Measurements from ENCODE around the gene PLCH2. TPM values are rescaled to one million over a fixed set of nuclear protein-coding genes. Genes with fewer than 3 reads are reported as not detected.

PLCH2 gene
- total and polyA plus RNA-seq, 11 donors, result 0.04 to 1.0 (median 0.35) TPM; not detected in 4

GRCh38 chr1:2535981-2536380, 59.9 kb downstream of the PLCH2 start:
- DNase-seq (no peak), ATAC-seq (no peak)
- 82 to 92% (median 82%) methylated on average over 8 to 9 of the region's 9 CpGs for WGBS, 4 donors
- no peak overlapping the region for H3K27ac ChIP-seq
- H3K36me3 ChIP-seq, result no peaks in the 10 kb centered on the region
- TF ChIP-seq POLR2A (IDR thresholded peaks at IDR 0.05), result no peak
- TF ChIP-seq CTCF (IDR thresholded peaks at IDR 0.05), result no peak
- H3K27me3 ChIP-seq, result peaks cover 0 to 37% (median 8%) of the 10 kb centered on the region in 9 donors
- intact Hi-C loops (cut with DNase I), result no loop called here
- H3K4me3 ChIP-seq, result no peak overlapping the region
- H3K4me1 ChIP-seq, result peaks cover 2 to 27% (median 9%) of the 10 kb centered on the region in 12 donors
- no peaks in the 10 kb centered on the region for H3K9me3 ChIP-seq

GRCh38 chr1:2537784-2538115, 61.7 kb downstream of the PLCH2 start:
- peaks cover 0 to 30% (median 9%) of the 10 kb centered on the region in 9 donors for H3K27me3 ChIP-seq
- DNase-seq (no peak), ATAC-seq (no peak)
- intact Hi-C loops (cut with DNase I), result no loop called here
- TF ChIP-seq POLR2A (IDR thresholded peaks at IDR 0.05), result no peak
- TF ChIP-seq CTCF (IDR thresholded peaks at IDR 0.05), result no peak
- no peak overlapping the region for H3K27ac ChIP-seq
- H3K36me3 ChIP-seq, result no peaks in the 10 kb centered on the region
- H3K9me3 ChIP-seq, result no peaks in the 10 kb centered on the region
- no peak overlapping the region for H3K4me3 ChIP-seq
- WGBS, 4 donors, result 78 to 81% (median 79%) methylated on average over 7 to 9 of the region's 9 CpGs
- H3K4me1 ChIP-seq, result peaks cover 4 to 38% (median 12%) of the 10 kb centered on the region in 12 donors

- Histone ChIP-seq H3K4me3 (no peak overlapping the region), H3K36me3 (no peaks in the 10 kb centered on the region), H3K9me3 (no peaks in the 10 kb centered on the region), H3K4me1 (peaks cover 4 to 44% (median 13%) of the 10 kb centered on the region in 12 donors), H3K27ac (no peak overlapping the region), H3K27me3 (peaks cover 0 to 30% (median 9%) of the 10 kb centered on the region in 9 donors)
- no peak for DNase-seq
- 70 to 100% (median 86%) methylated on average over 2 to 4 of the region's 4 CpGs for WGBS, 4 donors
- TF ChIP-seq CTCF (IDR thresholded peaks at IDR 0.05) (no peak), POLR2A (IDR thresholded peaks at IDR 0.05) (no peak)
- intact Hi-C loops (cut with DNase I), result no loop called here
- no peak for ATAC-seq
These were observed 62.3 kb downstream of the PLCH2 start for GRCh38 chr1:2538376-2538775.

- WGBS, 4 donors, result 94 to 98% (median 95%) methylated on average over 7 to 8 of the region's 8 CpGs
- Histone ChIP-seq H3K4me3 (no peak overlapping the region), H3K4me1 (peaks cover 4 to 49% (median 18%) of the 10 kb centered on the region in 12 donors), H3K27ac (no peak overlapping the region), H3K36me3 (no peaks in the 10 kb centered on the region), H3K9me3 (no peaks in the 10 kb centered on the region), H3K27me3 (peaks cover 0 to 30% (median 9%) of the 10 kb centered on the region in 9 donors)
- intact Hi-C loops (cut with DNase I), result no loop called here
- TF ChIP-seq CTCF (IDR thresholded peaks at IDR 0.05) (no peak), POLR2A (IDR thresholded peaks at IDR 0.05) (no peak)
- no peak for ATAC-seq
- DNase-seq, result no peak
These were observed 62.8 kb downstream of the PLCH2 start for GRCh38 chr1:2538872-2539271.
